A549 (cell line): Measurements from ENCODE around the gene OPA3.

Experiments
- BHLHE40 ChIP-seq: IDR thresholded peaks from 2 replicates; pipeline ENCODE4 v1.6.1; 2012; ENCODE audit warnings: low read depth, low read length, inconsistent platforms
- CBX8 ChIP-seq: fragments of 200-600 bp; sonication (generic); IDR thresholded peaks from 2 replicates; pipeline ENCODE4 v1.6.1; 2016
- CEBPB ChIP-seq, 2 experiments: fragments of >200 bp in 1 of 2; sonication (Bioruptor Twin) in 1 of 2; formaldehyde crosslinking in 1 of 2; IDR thresholded peaks; 2 replicates each; pipeline ENCODE4 v1.6.1; 2012 to 2016
- CHD4 ChIP-seq: fragments of 200-600 bp; sonication (generic); IDR thresholded peaks from 2 replicates; pipeline ENCODE4 v1.6.1; 2016; ENCODE audit warnings: antibody characterized with exemption, mild to moderate bottlenecking, borderline replicate concordance
- CTCF ChIP-seq: fragments of >200 bp; sonication (Bioruptor Twin); formaldehyde crosslinking; IDR thresholded peaks from 3 replicates; pipeline ENCODE4 v1.5.1; 2016
- ELK1 ChIP-seq: fragments of 150-350 bp; IDR thresholded peaks from 2 replicates; pipeline ENCODE4 v1.6.1; 2014; ENCODE audit warnings: low read depth, mild to moderate bottlenecking, low read length
- EP300 ChIP-seq, 2 experiments: fragments of >200 bp; sonication (Bioruptor Twin); formaldehyde crosslinking; IDR thresholded peaks; 2 replicates in 1 of 2; 3 replicates in 1 of 2; pipeline ENCODE4 v1.6.1; 2016 to 2017
- JUN ChIP-seq, 2 experiments: fragments of >200 bp; sonication (Bioruptor Twin); formaldehyde crosslinking; IDR thresholded peaks; 2 replicates in 1 of 2; 3 replicates in 1 of 2; pipeline ENCODE4 v1.6.1; 2016 to 2017
- KDM5A ChIP-seq: fragments of 200-600 bp; sonication (generic); IDR thresholded peaks from 2 replicates; pipeline ENCODE4 v1.6.1; 2016; ENCODE audit warnings: antibody characterized with exemption, mild to moderate bottlenecking
- MAFK ChIP-seq: fragments of 450-650 bp; IDR thresholded peaks from 2 replicates; pipeline ENCODE4 v1.6.1; 2014; ENCODE audit not compliant: partially characterized antibody
- NFE2L2 ChIP-seq: fragments of 150-350 bp; conservative IDR thresholded peaks from 2 replicates; pipeline ENCODE4 v1.6.1; 2014; ENCODE audit warnings: low read length
- NR3C1 ChIP-seq: fragments of >200 bp; sonication (Bioruptor Twin); formaldehyde crosslinking; IDR thresholded peaks from 3 replicates; pipeline ENCODE4 v1.6.1; 2017
- POLR2A ChIP-seq: IDR thresholded peaks from 2 replicates; pipeline ENCODE4 v1.6.1; 2012; ENCODE audit warnings: mild to moderate bottlenecking, low read length
- RFX5 ChIP-seq: fragments of 450-650 bp; IDR thresholded peaks from 2 replicates; pipeline ENCODE4 v1.7.1; 2014; ENCODE audit warnings: antibody characterized with exemption, mild to moderate bottlenecking, moderate library complexity

- TF ChIP-seq CTCF (no peak), RFX5 (no peak), POLR2A (no peak), EP300 (IDR thresholded peaks at IDR 0.05) (no peak), CBX8 (no peak), JUN (IDR thresholded peaks at IDR 0.05) (no peak), CHD4 (no peak), NR3C1 (no peak), ELK1 (no peak), MAFK (peak; percentile 73), CEBPB (IDR thresholded peaks at IDR 0.05) (no peak), BHLHE40 (no peak), NFE2L2 (no peak), KDM5A (no peak)
Observed at GRCh38 chr19:45527731-45528130, 56.9 kb downstream of the OPA3 start.
